CMK (cell line): Measurements from ENCODE around the gene TGFB1.
A peak's percentile ranks its signal among the peaks of the same experiment; 100 is the strongest.

Experiments
- DNase-seq: peaks from one replicate; pipeline ENCODE4 v3.0.0-alpha.2; 2010; ENCODE audit warnings: low read depth

TGFB1 gene

DNA sequence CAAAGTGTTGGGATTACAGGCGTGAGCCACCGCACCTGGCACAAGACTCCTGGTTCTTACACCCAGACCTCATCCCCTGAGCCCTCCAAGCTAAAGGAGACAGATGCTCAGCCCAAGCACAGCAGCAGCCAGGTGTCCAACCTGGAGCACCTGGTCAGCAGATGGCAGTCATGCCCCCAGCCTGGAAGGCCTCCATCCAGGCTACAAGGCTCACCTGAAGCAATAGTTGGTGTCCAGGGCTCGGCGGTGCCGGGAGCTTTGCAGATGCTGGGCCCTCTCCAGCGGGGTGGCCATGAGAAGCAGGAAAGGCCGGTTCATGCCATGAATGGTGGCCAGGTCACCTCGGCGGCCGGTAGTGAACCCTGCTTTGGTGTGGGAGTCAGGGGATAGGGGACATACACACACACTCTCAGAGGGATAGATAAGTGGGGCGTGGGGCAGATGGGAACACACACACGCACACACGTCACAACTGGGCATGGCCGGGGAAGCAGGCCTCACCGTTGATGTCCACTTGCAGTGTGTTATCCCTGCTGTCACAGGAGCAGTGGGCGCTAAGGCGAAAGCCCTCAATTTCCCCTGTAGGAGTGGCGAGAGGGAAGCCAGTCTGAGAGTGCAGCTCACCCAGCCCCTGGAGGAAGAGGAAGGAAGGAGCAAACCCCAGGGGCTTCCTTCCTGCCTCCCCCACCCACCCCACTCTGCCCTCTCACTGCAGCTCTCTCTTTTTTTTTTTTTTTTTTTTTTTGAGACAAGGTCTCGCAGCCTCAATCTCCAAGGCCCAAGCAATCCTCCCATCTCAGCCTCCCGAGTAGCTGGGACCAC, 11.8 kb downstream of the TGFB1 start:
- no peak for DNase-seq

DNA sequence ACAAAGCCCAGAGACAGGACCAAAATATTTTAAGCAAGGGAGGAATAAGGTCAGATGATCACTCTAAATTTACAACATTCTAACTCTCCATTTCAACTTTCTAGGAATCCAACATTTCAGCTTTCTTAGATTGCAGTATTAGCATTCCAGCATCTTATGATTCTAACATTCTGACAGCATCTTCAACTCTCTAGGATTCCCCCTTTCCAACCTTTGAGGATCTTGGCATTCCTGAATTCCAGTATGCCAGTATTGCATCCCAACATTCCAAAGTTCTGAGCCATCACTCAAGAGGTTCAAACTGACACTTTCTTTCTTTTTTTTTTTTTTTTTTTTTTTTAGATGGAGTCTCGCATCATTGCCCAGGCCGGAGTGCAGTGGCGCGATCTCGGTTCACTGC, 13.8 kb downstream of the TGFB1 start:
- no peak for DNase-seq

DNA sequence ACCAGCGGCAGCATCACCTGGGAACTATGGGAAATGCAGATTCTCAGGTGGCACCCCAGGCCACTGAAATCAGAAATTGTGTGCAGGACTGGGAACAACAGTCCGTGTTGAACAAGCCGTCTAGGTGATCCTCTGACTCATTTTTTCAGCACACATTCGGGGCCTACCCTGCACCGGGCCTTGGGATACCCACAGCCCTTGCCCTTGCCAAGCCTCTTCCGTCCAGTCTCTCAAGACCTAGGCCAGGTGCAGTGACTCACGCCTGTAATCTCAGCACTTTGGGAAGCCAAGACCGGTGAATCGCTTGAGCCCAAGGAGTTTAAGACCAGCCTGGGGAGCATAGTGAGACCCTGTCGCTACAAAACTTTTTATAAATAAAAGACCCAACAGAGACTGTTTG, 18.3 kb downstream of the TGFB1 start:
- DNase-seq, result no peak

DNA sequence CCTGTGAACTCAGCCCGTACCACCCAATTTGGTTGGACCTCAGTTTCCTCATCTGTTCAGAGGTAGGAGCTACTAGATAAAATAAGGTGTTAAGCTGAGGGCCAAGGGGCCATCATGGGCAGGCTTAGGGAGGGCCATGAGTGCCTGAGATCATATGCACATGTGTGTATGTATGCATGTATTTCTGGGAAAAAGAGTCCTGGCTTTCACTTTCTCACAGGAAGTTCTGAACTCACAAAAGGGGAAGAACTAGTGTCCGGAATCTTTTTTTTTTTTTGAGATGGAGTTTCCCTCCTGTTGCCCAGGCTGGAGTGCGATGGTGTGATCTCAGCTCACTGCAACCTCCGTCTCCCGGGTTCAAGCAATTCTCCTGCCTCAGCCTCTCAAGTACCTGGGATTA, 18.9 kb downstream of the TGFB1 start:
- DNase-seq, result no peak

DNA sequence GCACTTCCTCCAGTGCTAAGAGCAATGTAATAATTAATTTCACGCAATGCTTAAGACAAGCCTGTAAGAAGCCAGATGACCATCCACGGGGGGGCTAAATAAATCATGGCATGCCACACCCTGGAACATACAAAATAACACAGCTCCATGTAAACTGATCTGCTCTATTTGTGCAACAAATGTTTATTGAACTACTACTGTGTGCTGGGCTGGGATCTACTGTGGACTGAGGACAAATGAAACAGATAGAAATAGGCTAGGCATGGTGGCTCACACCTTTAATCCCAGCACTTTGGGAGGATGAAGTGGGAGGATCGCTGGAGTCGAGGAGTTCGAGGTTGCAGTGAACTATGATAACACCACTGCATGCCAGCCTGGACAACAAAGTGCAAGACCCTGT, 21.3 kb downstream of the TGFB1 start:
- DNase-seq, result no peak

DNA sequence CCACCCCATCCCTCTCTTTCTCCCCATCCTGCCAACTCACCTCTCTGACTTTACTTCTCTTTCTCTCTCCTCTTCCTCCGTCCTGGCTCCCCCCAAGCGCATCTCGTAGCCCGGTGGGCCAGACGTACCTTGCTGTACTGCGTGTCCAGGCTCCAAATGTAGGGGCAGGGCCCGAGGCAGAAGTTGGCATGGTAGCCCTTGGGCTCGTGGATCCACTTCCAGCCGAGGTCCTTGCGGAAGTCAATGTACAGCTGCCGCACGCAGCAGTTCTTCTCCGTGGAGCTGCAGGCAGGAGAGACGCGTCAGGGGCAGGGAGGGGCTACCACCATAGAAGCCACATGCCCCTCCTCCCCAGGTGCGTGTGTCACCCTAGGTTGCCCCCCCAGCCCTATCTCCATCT, 21.7 kb downstream of the TGFB1 start:
- no peak for DNase-seq

DNA sequence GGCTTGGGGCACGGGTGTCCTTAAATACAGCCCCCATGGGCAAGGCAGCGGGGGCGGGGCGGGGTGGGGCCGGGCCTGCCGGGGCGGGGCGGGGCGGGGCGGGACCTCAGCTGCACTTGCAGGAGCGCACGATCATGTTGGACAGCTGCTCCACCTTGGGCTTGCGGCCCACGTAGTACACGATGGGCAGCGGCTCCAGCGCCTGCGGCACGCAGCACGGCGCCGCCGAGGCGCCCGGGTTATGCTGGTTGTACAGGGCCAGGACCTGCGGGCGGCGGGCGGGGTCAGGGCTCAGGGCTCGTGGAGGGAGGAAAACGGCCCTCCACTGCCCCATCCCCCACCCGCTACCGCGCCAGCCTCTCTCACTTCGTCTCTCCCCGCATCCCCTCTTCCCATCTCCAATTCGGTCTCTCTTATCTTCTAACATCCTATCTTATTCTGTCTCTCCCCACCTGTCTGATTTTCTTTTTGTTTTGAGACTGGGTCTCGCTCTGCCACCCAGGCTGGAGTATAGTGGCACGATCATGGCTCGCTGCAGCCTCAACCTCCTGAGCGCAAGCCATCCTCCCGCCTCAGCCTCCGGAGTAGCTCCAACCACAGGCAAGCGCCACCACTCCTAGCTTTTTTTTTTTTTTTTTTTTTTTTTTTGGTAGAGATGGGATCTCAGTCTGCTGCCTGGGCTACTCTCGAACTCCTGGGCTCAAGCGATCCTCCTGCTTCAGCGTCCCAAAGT, 22.6 kb downstream of the TGFB1 start:
- DNase-seq, result no peak

DNA sequence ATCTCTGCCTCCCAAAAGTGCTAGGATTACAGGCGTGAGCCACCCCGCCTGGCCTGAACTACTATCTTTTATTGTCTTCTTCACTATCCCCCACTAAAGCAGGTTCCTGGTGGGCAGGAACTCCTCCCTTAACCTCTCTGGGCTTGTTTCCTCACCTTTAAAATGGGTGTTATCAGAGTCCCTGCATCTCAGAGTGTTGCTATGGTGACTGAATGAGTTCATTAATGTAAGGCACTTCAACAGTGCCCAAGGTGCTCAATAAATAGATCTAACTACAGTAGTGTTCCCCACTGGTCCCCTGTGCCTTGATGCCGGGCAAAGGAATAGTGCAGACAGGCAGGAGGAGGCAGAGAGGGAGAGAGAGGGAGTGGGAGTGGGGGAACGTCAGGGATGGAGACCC, 23.2 kb downstream of the TGFB1 start:
- DNase-seq, result no peak

DNA sequence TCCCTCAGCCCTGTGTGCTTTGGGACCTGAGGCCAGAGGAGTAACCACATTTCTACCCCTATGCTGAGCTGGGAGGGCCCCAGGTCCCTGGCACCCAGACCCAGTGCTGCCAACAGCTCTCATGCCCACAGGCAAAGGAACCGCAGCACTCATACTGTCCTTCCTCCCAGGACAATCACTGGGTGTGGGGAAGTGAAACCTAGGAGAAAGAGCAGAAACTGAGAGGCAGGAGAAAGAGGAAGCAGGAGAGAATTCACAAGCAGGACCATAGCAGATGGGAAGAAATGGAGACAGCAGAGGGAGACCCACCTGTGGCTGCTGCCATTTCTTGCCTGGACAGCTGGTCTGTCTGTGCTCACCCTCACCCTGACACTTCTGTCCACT, 24.9 kb downstream of the TGFB1 start:
- DNase-seq, result no peak

DNA sequence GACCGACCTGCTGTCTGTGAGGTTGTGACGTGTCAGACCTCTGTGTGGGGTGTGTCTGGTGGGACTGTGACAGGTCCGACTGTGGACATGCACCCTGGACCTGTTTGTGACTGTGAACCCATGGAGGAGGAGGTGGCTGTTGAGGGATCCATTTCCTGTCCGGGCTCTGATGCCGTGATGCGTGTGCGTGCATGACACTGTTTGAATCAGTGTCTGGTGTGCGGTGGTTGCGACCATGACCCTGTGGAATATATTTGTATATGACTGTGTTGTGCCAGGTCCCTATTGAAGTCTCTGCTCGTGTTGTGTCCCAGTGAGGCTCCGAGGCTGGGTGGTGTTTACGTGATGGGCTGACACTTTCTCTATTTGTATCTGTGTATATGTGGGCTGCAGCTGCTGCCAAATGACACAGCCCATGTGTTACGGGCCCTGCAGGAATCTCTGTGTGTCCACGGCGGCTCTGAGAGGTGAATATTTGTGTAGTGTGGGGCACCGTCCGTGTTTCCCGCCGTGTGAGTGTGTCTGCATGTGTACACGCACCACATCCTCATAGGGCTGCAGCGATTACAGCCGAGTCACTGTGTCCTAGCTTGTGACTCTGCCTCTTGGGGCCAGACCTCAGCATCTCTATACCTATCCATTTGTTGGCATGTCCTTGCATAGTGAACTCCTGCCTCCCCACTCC, 25.4 kb downstream of the TGFB1 start:
- DNase-seq, result no peak

DNA sequence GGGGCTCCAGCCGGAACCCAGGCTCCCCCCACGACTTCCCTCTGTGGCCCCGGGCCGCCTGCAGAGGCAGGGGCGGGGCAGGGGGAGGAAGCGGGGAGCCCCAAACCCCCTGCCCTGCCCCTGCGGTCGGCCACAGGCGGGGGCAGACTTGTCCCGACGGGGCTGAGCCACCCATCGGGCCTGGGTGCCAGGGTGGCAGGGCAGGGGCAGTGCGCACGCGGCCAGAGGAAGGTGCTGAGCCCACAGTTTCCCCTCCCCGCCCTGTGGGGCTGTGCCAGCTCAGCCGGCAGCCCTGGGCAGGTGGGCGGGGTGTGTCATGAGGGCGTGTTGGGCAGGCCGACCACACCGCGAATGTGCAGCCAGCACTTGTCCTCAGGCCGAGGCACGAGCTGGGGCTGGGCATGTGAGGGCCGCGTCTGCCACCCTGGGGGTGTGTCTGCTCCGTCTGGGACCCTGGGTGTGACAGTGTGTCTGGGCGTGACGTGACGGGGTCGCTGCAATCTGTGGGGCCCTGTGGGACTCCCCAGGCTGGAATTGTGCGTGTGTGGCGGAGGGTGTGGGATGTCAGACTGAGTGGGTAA, 26.1 kb downstream of the TGFB1 start:
- peak; percentile 95 for DNase-seq

DNA sequence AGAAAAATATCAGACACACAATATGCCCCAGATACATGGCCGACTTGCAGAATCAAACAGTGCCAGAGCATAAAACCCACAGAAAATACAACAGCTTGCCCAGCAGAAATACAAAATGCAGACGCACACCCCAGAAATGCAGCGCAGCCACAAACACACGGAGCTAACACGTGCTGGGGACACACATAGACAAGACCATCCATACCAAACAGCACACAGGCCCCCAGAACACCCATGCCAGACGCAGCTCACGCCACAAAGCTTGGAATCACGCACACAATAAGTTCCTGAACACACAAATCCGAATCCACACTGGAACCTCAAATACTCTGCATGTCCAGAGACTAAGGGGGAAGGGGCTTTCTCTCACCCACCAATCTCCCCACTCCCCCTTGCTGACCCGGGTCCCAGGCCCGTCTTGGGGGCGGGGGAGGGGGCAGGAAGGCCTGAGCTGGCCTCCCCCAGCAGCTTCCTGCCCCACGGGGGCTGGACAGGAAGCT, 26.6 kb downstream of the TGFB1 start:
- no peak for DNase-seq

DNA sequence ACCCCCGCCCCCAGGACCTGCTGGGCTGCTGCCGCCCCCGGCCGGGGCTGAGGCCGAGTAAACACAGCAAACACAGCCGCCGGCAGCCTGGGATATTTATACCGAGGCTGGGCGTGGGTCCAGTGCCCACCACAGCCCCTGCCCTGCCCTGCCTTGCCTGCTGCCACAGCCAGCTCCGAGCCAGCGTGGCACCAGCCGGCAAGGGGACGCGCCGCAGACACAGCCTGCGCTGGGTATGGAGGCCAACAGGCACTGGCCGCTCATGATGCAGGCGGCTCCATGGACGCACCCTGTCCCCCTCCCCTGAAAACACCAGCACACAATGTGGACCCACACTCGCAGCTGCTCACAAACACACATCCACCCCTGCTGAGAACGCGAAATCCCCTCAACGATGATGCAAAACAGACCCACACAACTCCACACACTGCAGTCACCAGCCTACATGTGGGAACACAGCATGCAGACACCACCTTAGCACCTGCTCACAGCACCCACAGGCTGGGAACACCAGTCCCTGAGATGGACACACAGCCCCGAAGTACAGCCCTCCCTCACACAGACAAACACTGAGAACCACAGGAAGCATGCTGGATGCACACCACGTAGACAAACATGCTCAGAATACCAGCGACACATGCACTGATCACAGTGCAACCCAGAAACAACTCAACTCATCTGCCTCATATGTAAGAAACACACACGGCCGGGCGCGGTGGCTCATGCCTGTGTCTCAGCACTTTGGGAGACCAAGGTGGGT, 27.6 kb downstream of the TGFB1 start:
- no peak for DNase-seq

DNA sequence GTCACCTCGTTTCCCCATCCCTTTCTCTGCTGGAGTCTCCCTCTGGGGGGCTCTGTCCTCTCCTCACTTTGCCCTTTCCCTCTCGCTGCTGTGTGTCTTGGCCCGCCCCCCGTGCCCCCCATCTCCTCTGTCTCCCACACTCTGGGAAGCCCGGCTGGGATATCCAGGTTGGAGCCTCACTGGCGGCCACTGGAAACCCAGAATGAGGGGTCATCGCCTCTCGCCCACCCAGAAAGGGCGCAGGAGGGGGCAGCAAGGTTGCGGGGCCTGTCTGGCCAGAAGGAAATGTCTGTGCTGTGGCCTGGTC, 28.1 kb downstream of the TGFB1 start:
- no peak for DNase-seq

DNA sequence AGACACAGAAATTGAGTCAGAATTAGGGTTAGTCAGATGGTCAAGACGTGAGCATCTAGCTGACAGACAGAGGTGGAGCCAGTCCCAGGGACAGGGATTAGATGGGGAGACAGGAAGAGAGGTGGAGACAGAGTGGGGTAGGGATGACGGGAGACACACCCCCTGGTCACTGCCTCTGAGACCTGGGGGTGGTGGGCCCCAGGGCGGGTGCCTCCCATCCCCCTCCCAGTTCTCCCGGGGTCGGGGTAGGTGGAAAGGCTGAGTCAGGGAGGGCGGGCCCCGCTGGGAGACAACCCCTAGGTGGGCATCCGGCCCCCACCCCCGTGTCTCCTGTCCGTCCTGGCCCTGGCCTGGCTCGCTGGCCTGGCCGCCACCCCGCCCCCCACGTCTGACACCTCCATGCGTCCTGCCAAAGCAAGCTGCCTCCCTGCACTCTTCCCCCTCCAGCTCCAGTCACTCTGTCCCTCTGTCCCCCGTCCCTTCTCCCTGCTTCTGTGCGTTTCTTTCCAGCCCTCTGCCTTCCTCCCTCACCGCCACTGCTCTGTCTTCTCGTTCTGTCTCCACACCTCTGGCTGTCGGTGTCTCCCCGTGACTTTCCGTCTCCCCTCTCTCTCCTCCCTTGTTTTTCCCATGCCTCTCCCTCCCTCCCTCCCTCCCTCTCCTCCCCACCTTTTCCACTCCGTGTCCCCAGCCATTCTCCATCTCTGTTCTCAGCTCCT, 28.6 kb downstream of the TGFB1 start:
- peak; percentile 91 for DNase-seq

DNA sequence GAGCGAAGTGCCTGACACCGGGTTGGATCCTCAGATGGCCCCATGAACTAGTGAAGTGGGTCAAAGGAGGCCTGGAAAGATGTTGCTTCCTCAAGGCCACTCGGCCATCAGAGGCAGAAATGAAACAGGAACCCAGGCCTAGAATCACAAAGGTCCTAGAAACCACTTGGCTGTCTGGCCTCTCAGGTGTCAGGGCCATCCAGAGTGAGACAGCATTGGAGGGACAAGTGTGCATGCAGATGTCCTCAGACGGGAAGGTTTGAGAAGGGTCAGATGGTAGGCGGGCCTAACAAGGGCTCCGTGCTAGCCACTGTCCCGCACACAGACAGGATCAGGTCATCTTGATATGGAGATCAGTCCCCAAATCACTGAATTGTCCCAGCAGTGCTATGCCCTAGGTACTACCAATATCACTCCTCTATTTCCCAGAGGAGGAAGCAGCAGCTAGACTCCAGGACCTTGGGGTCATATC, 29.5 kb downstream of the TGFB1 start:
- no peak for DNase-seq

DNA sequence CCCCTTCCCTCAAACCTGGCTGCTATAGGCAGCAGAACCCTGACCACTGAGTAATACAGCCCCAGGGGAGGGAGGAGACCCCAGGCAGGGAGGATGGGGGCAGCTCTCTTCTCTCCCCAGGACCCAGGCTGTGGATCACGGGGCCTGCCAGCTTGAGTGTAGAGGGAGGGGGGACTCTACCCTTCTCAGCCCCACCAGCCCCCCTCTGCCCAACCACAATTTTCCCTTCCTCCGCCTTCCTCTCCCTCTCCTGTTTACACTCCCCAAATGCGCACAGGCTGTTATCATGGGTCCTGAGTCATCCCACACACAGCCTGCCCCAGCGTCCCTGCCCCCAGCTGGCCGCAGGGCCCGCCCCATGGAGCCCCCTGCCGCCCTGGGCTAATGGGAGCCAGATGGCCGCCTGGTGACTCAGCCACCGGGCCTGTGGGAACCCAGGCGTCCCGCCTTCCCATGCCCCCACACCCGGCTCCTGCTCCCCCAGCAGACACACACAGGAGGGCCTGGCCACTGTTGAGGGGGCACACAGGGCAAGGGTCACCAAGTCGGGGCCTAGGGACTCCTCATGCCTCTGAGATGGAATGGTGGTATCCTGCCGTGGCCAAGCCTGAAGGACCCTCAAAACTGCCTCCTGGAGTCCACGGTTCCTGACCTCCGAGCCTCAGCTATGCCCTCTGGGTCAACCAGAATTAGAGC, 30.1 kb downstream of the TGFB1 start:
- DNase-seq, result peak; percentile 93

DNA sequence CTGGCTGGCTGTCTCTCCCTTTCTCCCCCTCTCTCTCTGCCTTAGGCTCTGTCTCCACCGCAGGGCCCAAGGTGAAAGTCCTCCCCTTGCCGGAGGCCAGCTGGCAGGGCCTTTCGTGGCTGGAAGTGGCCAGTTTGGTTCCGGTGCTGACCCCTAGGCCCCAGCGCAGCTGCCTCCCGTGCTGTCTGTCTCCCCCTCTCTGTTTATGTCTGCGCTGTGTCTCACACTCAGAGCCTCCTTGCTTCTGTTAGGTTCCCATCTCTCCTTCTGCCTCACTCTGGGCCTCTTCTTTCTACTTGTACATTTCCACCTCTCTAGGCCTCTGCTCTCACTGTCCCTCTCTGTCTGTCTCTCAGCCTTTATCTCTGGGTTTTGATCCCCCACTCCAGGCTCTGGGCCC, 30.7 kb downstream of the TGFB1 start:
- DNase-seq, result peak; percentile 61

DNA sequence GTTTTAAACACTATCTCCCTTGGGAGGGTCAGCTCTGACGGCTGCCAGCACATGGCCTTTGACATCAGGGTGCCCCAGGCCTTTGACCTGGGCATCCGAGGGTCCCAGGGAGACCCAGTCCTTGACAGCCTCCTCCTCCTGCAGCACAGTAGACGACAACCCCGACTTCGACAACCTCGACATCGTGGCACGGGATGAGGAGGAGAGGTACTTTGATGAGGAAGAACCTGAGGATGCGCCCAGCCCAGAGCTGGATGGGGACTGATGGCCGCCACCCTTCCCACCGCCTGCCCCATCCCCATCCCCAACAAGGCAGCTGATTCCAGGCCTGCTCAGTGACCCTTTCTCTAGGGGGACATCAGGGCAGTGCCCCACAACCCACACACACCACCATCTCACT, 31.3 kb downstream of the TGFB1 start:
- no peak for DNase-seq

DNA sequence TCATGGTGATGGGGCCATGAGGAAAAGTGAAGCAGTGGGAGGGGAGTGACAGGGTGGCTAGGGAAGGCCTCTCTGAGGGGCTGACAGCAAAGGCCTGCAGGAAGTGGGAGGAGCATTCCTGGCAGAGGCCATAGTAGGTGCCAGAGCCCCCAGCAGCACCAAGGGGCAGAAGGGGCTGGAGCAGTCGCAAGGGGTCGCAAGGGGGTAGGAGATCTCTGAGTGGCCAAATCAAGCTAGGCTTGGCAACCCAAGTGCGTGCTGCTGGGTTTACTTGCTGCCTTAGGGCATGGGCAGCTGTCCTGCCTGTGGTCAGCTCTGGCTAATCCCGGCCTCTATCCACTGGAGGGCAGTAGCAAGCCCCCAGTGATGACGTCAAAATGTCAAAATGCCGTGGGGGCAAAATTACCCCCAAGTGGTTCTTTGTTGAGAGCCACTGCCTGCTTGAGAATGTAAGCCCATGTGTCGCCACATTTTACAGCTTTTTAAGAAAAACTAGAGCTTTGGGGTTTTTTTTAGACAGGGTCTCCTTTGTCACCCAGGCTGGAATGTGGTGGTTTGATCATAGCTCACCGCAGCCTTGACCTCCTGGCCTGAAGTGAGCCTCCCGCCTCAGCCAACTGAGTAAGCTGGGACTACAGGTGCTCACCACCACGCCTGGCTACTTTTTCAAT, 32.0 kb downstream of the TGFB1 start:
- no peak for DNase-seq
